GM19035 (cell line): ENCODE data around the gene PTPRK.

ENCODE experiments used
- ATAC-seq: cut with Tn5 transposase; IDR thresholded peaks from one replicate; pipeline ENCODE4 v1.9.1; 2021; ENCODE audit not compliant: unreplicated experiment

The PTPRK gene

GRCh38 chr6:128516514-128516898, 3.9 kb downstream of the PTPRK start:
- ATAC-seq: no peak

- no peak for ATAC-seq
Observed at GRCh38 chr6:128515550-128516513, 4.6 kb downstream of the PTPRK start.

GRCh38 chr6:128513878-128514277, 6.5 kb downstream of the PTPRK start:
- no peak for ATAC-seq

- no peak for ATAC-seq
Observed at GRCh38 chr6:128512296-128512695, 8.1 kb downstream of the PTPRK start.

GRCh38 chr6:128511506-128511905, 8.9 kb downstream of the PTPRK start:
- ATAC-seq: no peak

GRCh38 chr6:128509709-128510108, 10.7 kb downstream of the PTPRK start:
- no peak for ATAC-seq

- ATAC-seq: no peak
Observed at GRCh38 chr6:128508588-128509296, 11.7 kb downstream of the PTPRK start.

- ATAC-seq: no peak
Observed at GRCh38 chr6:128507337-128508310, 12.8 kb downstream of the PTPRK start.

GRCh38 chr6:128505603-128506002, 14.8 kb downstream of the PTPRK start:
- no peak for ATAC-seq

GRCh38 chr6:128504003-128504654, 16.3 kb downstream of the PTPRK start:
- ATAC-seq: no peak

GRCh38 chr6:128500749-128501600, 19.4 kb downstream of the PTPRK start:
- ATAC-seq: no peak

- ATAC-seq: no peak
Observed at GRCh38 chr6:128500014-128500413, 20.4 kb downstream of the PTPRK start.

- ATAC-seq: no peak
Observed at GRCh38 chr6:128499079-128499731, 21.2 kb downstream of the PTPRK start.

- no peak for ATAC-seq
Observed at GRCh38 chr6:128498234-128498633, 22.2 kb downstream of the PTPRK start.

- no peak for ATAC-seq
Observed at GRCh38 chr6:128495536-128496333, 24.7 kb downstream of the PTPRK start.

- no peak for ATAC-seq
Observed at GRCh38 chr6:128494440-128494839, 26.0 kb downstream of the PTPRK start.

GRCh38 chr6:128493877-128494276, 26.5 kb downstream of the PTPRK start:
- no peak for ATAC-seq

- no peak for ATAC-seq
Observed at GRCh38 chr6:128492386-128492785, 28.0 kb downstream of the PTPRK start.
